ENCODE measurements around the gene CFAP410. TPM values are rescaled to one million over a fixed set of nuclear protein-coding genes. Genes with fewer than 3 reads are reported as not detected.
A peak's percentile ranks its signal among the peaks of the same experiment; 100 is the strongest.

Gene CFAP410
- 10 to 100 TPM; 43.6 to 47.4 (median 46.7) TPM for total RNA-seq
- 19.5 TPM for total RNA-seq (2013)

DNA sequence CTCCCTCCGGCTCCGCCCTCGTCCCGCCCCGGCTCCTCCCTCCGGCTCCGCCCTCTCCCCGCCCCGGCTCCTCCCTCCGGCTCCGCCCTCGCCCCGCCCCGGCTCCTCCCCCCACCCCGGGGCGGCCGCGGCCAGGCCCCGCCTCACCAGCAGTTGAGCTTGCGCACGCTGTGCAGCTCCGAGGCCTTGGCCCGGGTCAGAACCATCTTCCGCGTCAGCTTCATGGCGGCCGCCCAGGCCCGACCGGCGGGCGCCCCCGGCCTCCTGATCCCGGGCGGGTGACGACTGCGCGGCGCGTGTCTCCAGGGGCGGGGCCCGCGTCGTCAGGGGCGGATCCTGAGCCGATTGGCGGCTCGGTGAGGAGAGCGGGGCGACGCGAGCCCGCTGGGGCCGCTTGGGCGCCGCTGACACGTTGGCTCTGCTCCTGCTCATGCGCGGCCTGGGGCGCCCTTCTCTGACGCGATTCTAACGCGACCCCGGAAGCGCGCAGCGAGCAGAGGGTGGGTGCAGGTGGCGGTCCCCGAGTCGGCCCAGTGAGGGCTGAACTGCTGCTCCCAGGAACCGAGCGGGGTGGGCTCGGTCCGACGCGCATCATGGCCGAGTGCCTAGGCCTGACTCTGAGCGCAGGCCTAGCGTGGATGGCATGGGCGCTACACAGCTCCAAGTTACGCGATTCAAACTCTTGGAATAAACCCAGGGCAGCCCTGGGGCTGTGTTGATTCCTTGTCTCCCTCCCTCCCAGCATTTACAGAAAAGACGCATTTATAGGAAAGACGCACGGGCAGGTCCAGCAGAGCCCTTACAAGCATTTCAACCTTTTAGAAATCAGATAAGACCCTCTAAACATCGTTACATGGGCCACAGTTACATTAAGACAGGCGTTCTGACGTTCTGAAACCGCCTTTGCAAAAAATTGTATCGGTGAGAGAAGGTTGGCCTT, at the start of gene CFAP410:
CFAP410 (minus strand) TSS at position 420 of the 940 bp plus-strand sequence; CDS start at position 224, 196 bp downstream.
- WGBS (ENCODE audit: insufficient coverage) = under 1% methylated on average over 80 of the region's 90 CpGs
- Mint-ChIP-seq H3K27me3 (ENCODE audit: low read depth in 2 of 2) (no peaks in the 10 kb centered on the region), H3K27ac (peak within 1 kb of the TSS; percentile 97), H3K4me3 (peak within 1 kb of the TSS; percentile 92), H3K9me3 (no peaks in the 10 kb centered on the region), H3K4me1 (peaks cover 25% of the 10 kb centered on the region in 2 donors), H3K36me3 (no peaks in the 10 kb centered on the region)
- Histone ChIP-seq H3K4me1 (ENCODE audit: control insufficient read depth, insufficient read depth, low read length) (peaks cover 26% of the 10 kb centered on the region), H3K27me3 (ENCODE audit: control insufficient read depth, insufficient read depth, low read length) (no peaks in the 10 kb centered on the region), H3K4me3 (ENCODE audit: low read length) (peak within 1 kb of the TSS; percentile 85), H3K27ac (ENCODE audit: low read length) (peak within 1 kb of the TSS; percentile 97), H3K9me3 (ENCODE audit: control insufficient read depth, insufficient read depth, low read length) (no peaks in the 10 kb centered on the region), H3K36me3 (ENCODE audit: control insufficient read depth, insufficient read depth, low read length) (peaks cover 7% of the 10 kb centered on the region)
- peak; percentile 85 to 93 (median 85) for ATAC-seq
- TF ChIP-seq, protein P1, sequence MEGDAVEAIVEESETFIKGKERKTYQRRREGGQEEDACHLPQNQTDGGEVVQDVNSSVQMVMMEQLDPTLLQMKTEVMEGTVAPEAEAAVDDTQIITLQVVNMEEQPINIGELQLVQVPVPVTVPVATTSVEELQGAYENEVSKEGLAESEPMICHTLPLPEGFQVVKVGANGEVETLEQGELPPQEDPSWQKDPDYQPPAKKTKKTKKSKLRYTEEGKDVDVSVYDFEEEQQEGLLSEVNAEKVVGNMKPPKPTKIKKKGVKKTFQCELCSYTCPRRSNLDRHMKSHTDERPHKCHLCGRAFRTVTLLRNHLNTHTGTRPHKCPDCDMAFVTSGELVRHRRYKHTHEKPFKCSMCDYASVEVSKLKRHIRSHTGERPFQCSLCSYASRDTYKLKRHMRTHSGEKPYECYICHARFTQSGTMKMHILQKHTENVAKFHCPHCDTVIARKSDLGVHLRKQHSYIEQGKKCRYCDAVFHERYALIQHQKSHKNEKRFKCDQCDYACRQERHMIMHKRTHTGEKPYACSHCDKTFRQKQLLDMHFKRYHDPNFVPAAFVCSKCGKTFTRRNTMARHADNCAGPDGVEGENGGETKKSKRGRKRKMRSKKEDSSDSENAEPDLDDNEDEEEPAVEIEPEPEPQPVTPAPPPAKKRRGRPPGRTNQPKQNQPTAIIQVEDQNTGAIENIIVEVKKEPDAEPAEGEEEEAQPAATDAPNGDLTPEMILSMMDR (IDR thresholded peaks at IDR 0.05) = no peak
- intact Hi-C loops (cut with micrococcal nuclease) = no loop called here
- peak; percentile 96 to 97 for DNase-seq

DNA sequence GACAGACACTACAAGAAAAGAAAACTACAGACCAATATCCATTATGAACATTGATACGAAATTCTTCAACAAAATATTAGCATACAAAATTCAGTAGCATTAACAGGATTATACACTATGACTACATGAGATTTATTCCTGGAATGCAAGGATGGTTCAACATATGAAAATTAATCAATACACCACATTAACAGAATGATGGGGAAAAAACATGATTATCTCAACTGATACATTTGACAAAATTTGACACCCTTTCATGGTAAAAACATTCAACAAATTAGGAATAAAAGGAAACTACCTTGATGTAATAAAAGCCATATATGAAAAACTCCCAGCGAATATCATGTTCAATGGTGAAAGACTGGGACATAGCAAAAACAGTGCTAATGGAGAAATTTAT, 45.8 kb upstream of the CFAP410 start:
- H3K27me3 Mint-ChIP-seq (ENCODE audit: low read depth in 2 of 2) = no peaks in the 10 kb centered on the region
- H3K4me1 Mint-ChIP-seq = peaks cover 4 to 16% of the 10 kb centered on the region in 2 donors
- no peak overlapping the region for H3K27ac Mint-ChIP-seq
- Histone ChIP-seq H3K4me3 (ENCODE audit: low read length) (no peak overlapping the region), H3K9me3 (ENCODE audit: control insufficient read depth, insufficient read depth, low read length) (peaks cover 7% of the 10 kb centered on the region), H3K27ac (ENCODE audit: low read length) (no peak overlapping the region), H3K27me3 (ENCODE audit: control insufficient read depth, insufficient read depth, low read length) (no peaks in the 10 kb centered on the region), H3K36me3 (ENCODE audit: control insufficient read depth, insufficient read depth, low read length) (peaks cover 18% of the 10 kb centered on the region), H3K4me1 (ENCODE audit: control insufficient read depth, insufficient read depth, low read length) (no peaks in the 10 kb centered on the region)
- TF ChIP-seq, protein P1 (IDR thresholded peaks at IDR 0.05) = no peak
- no peak for DNase-seq
- intact Hi-C loops (cut with micrococcal nuclease) = no loop called here
- no peak overlapping the region for H3K4me3 Mint-ChIP-seq
- 83% methylated on average over 1 of the region's 2 CpGs for WGBS (ENCODE audit: insufficient coverage)
- peaks cover 26% of the 10 kb centered on the region for H3K36me3 Mint-ChIP-seq
- H3K9me3 Mint-ChIP-seq = peaks cover 4 to 7% of the 10 kb centered on the region in 2 donors
- ATAC-seq = no peak

- WGBS (ENCODE audit: insufficient coverage) = 91% methylated on average over 3 of the region's 4 CpGs
- DNase-seq (no peak), ATAC-seq (no peak)
- peaks cover 20% of the 10 kb centered on the region for H3K36me3 ChIP-seq (ENCODE audit: control insufficient read depth, insufficient read depth, low read length)
- H3K27me3 ChIP-seq (ENCODE audit: control insufficient read depth, insufficient read depth, low read length) = no peaks in the 10 kb centered on the region
- no peak overlapping the region for H3K4me3 ChIP-seq (ENCODE audit: low read length)
- Mint-ChIP-seq H3K9me3 (peaks cover 4 to 7% of the 10 kb centered on the region in 2 donors), H3K27me3 (ENCODE audit: low read depth in 2 of 2) (no peaks in the 10 kb centered on the region), H3K4me3 (no peak overlapping the region), H3K27ac (no peak overlapping the region), H3K36me3 (peaks cover 26% of the 10 kb centered on the region), H3K4me1 (peaks cover 0 to 23% of the 10 kb centered on the region in 2 donors)
- intact Hi-C loops (cut with micrococcal nuclease) = no loop called here
- TF ChIP-seq, protein P1 (IDR thresholded peaks at IDR 0.05) = no peak
- no peak overlapping the region for H3K27ac ChIP-seq (ENCODE audit: low read length)
- H3K4me1 ChIP-seq (ENCODE audit: control insufficient read depth, insufficient read depth, low read length) = no peaks in the 10 kb centered on the region
- H3K9me3 ChIP-seq (ENCODE audit: control insufficient read depth, insufficient read depth, low read length) = peaks cover 7% of the 10 kb centered on the region
These were observed 44.0 kb upstream of the CFAP410 start for GRCh38 chr21:44383216-44383615.
